SK-N-MC (cell line): ENCODE measurements around the gene PISD.

Experiments used
- EZH2 ChIP-seq: fragments of 200-600 bp; sonication (generic); IDR thresholded peaks from one replicate; pipeline ENCODE4 v1.6.1; 2017; ENCODE audit warnings: antibody characterized with exemption
- FOXP2 ChIP-seq: optimal IDR thresholded peaks from 2 replicates; pipeline ENCODE3; 2011; ENCODE audit warnings: mild to moderate bottlenecking, moderate library complexity; ENCODE audit not compliant: insufficient read depth; ENCODE audit errors: extremely low read length, control extremely low read depth
- POLR2AphosphoS5 ChIP-seq: IDR thresholded peaks from 2 replicates; pipeline ENCODE4 v1.6.1; 2012; ENCODE audit warnings: mild to moderate bottlenecking, low read depth, low read length, borderline replicate concordance

- TF ChIP-seq EZH2 (no peak), POLR2AphosphoS5 (no peak), FOXP2 (no peak)
Measured at GRCh38 chr22:31637891-31638618, 24.0 kb downstream of the PISD start.
